HepG2 (cell line): Measurements from ENCODE around the gene ATOSB. TPM values are rescaled to one million over a fixed set of nuclear protein-coding genes. Genes with fewer than 3 reads are reported as not detected.

Experiments used
- ATAC-seq: fragments of 200-7000 bp; cut with Tn5 transposase; 3 replicates; pipeline ENCODE4 v1.9.1; 2020; ENCODE audit warnings: mild to moderate bottlenecking, moderate library complexity
- BruUV-seq: library from RNA; stranded (reverse); fragments of 400-500 nt; replicated peaks from 2 replicates; lab custom pipeline; 2021; lab: Mats Ljungman, UMichigan
- CTCF ChIA-PET: fragments of 300-600 bp; formaldehyde crosslinking; extraction: SDS; loops from one replicate; lab custom pipeline; 2021; ENCODE audit warnings: low total read pairs, inconsistent platforms, low intra/inter-chr PET ratio; lab: Yijun Ruan, JAX
- POLR2A ChIA-PET: fragments of 350-600 bp; sonication (Branson Sonifier 250); formaldehyde crosslinking; loops from one replicate; lab custom pipeline; 2020; ENCODE audit warnings: antibody characterized with exemption, inconsistent platforms; lab: Yijun Ruan, JAX
- DNase-seq: peaks from one replicate; pipeline ENCODE4 v3.0.0-alpha.2; 2015; ENCODE audit warnings: low spot score
- FAIRE-seq: peaks from 3 replicates; lab custom pipeline; 2011; peaks lifted over from hg19 to GRCh38; lab: Jason Lieb, UNC
- H2AFZ ChIP-seq: one replicate; pipeline ENCODE4 v1.6.1; 2011; ENCODE audit warnings: low read length, inconsistent platforms
- H3K27ac ChIP-seq: fragments of 300-600 bp; 3 replicates; pipeline ENCODE4 v1.8.0; 2011; ENCODE audit warnings: mixed run types, mild to moderate bottlenecking, mixed read lengths, low read length, inconsistent platforms; ENCODE audit not compliant: insufficient read depth; ENCODE audit errors: extremely low read length
- H3K27me3 ChIP-seq, 2 experiments: fragments of 200-600 bp in 1 of 2; 2 replicates in 1 of 2; 3 replicates in 1 of 2; pipeline versions ENCODE4 v1.6.0 to v1.8.0; 2011; ENCODE audit warnings: low read length in 2 of 2, mild to moderate bottlenecking in 2 of 2, moderate library complexity in 2 of 2, inconsistent platforms in 1 of 2; ENCODE audit not compliant: insufficient read depth in 2 of 2, control insufficient read depth in 1 of 2
- H3K36me3 ChIP-seq, 2 experiments: fragments of 200-600 bp in 1 of 2; replicated peaks in 1 of 2; 2 replicates in 1 of 2; 3 replicates in 1 of 2; pipeline versions ENCODE4 v1.5.1 to v1.8.0; 2011; ENCODE audit warnings: low read length in 2 of 2, inconsistent platforms in 1 of 2; ENCODE audit not compliant: insufficient read depth in 2 of 2, control insufficient read depth in 1 of 2
- H3K4me1 ChIP-seq: 2 replicates; pipeline ENCODE4 v1.5.1; 2012; ENCODE audit warnings: low read length, inconsistent platforms; ENCODE audit not compliant: insufficient read depth
- H3K4me2 ChIP-seq: 2 replicates; pipeline ENCODE4 v1.6.0; 2011; ENCODE audit warnings: low read depth, low read length, inconsistent platforms
- H3K4me3 ChIP-seq, 3 experiments: fragments of 200-600 bp in 1 of 3; sonication (generic), shearing (Covaris generic) in 1 of 3; replicated peaks in 1 of 3; 2 replicates each; pipeline ENCODE4 v1.5.1; 2011 to 2016; ENCODE audit warnings: low read length in 3 of 3, inconsistent platforms in 2 of 3, low read depth in 2 of 3, mild to moderate bottlenecking in 2 of 3, control low read depth in 1 of 3, mixed read lengths in 1 of 3; ENCODE audit not compliant: insufficient read depth in 1 of 3
- H3K79me2 ChIP-seq: one replicate; pipeline ENCODE4 v1.6.1; 2011; ENCODE audit warnings: low read length, inconsistent platforms; ENCODE audit not compliant: insufficient read depth
- H3K9ac ChIP-seq: 2 replicates; pipeline ENCODE4 v1.6.0; 2011; ENCODE audit warnings: mild to moderate bottlenecking, low read depth, low read length, inconsistent platforms; ENCODE audit not compliant: insufficient read depth
- H3K9me3 ChIP-seq: 2 replicates; pipeline ENCODE4 v1.5.1; 2012; ENCODE audit warnings: mild to moderate bottlenecking, low read length
- H4K20me1 ChIP-seq: 2 replicates; pipeline ENCODE4 v1.6.0; 2011; ENCODE audit warnings: inconsistent platforms, mild to moderate bottlenecking, low read length, moderate library complexity; ENCODE audit not compliant: insufficient read depth
- BCLAF1 ChIP-seq: fragments of 450-650 bp; IDR thresholded peaks from 2 replicates; pipeline ENCODE4 v1.6.1; 2017; ENCODE audit warnings: mild to moderate bottlenecking
- E2F2 ChIP-seq: sonication (generic); formaldehyde crosslinking; IDR thresholded peaks from 2 replicates; pipeline ENCODE4 v1.4.0; 2020; ENCODE audit warnings: missing genetic modification reagents, borderline replicate concordance
- FOXA3 ChIP-seq: IDR thresholded peaks from 2 replicates; pipeline ENCODE4 v1.6.1; 2016; ENCODE audit warnings: missing genetic modification reagents, missing compliant biosample characterization
- FOXK1 ChIP-seq: sonication (generic); formaldehyde crosslinking; IDR thresholded peaks from 2 replicates; pipeline ENCODE4 v1.4.0; 2020; ENCODE audit warnings: low read depth, missing genetic modification reagents, borderline replicate concordance
- GABPA ChIP-seq, 2 experiments: IDR thresholded peaks; 2 replicates each; pipeline ENCODE4 v1.6.1; 2011 to 2016; ENCODE audit warnings: low read depth in 2 of 2, low read length in 1 of 2, missing biosample characterization in 1 of 2, missing genetic modification characterization in 1 of 2
- GLI4 ChIP-seq: sonication (generic); formaldehyde crosslinking; IDR thresholded peaks from 2 replicates; pipeline ENCODE4 v1.5.1; 2020; ENCODE audit warnings: missing genetic modification reagents, mild to moderate bottlenecking, moderate library complexity, borderline replicate concordance
- GPN1 ChIP-seq: sonication (generic); formaldehyde crosslinking; IDR thresholded peaks from 2 replicates; pipeline ENCODE4 v1.5.1; 2020; ENCODE audit warnings: missing genetic modification reagents, borderline replicate concordance
- RNF219 ChIP-seq: sonication (generic); formaldehyde crosslinking; IDR thresholded peaks from 2 replicates; pipeline ENCODE4 v1.5.0; 2020; ENCODE audit warnings: mild to moderate bottlenecking, missing genetic modification reagents
- SKI ChIP-seq: fragments of 450-650 bp; IDR thresholded peaks from one replicate; pipeline ENCODE4 v1.6.1; 2018; ENCODE audit warnings: mild to moderate bottlenecking; ENCODE audit not compliant: partially characterized antibody
- ZNF30 ChIP-seq: sonication (generic); formaldehyde crosslinking; IDR thresholded peaks from 2 replicates; pipeline ENCODE4 v1.5.0; 2020; ENCODE audit warnings: mild to moderate bottlenecking, missing genetic modification reagents
- ZNF451 ChIP-seq: sonication (generic); formaldehyde crosslinking; IDR thresholded peaks from 2 replicates; pipeline ENCODE4 v1.5.0; 2020; ENCODE audit warnings: mild to moderate bottlenecking, missing genetic modification reagents
- ZNF788 ChIP-seq: sonication (generic); formaldehyde crosslinking; IDR thresholded peaks from 2 replicates; pipeline ENCODE4 v1.5.0; 2020; ENCODE audit warnings: mild to moderate bottlenecking, missing genetic modification reagents, borderline replicate concordance
- WGBS: methylation state at CpG from one replicate; pipeline ENCODE4 v1.1.6; 2017; ENCODE audit warnings: low lambda C conversion rate; 5-methylcytosine and 5-hydroxymethylcytosine counted together
- in situ Hi-C: cut with HindIII; loops from 2 replicates; pipeline ENCODE4 v1.10.0; 2017; ENCODE audit warnings: low pct_unique_long_range_greater_than_20kb; ENCODE audit not compliant: extremely low pct_ligation_motif_present
- intact Hi-C: fragments of 100-400 bp; cut with micrococcal nuclease; formaldehyde crosslinking; loops from one replicate; pipeline ENCODE4 v1.10.0; 2022; ENCODE audit not compliant: unreplicated experiment
- polyA plus RNA-seq, 8 experiments: library from polyadenylated mRNA; depleted of rRNA in 3 of 8; stranded (reverse) in 7 of 8; unstranded in 1 of 8; fragments of >200 nt; fragmentation: Illumina TruSeq in 4 of 8; extraction: Trizol in 4 of 8; gene quantifications; 2 replicates each; pipeline versions ENCODE4 v1.2.1 to v1.2.3, GENCODE V29; 2011 to 2016; ENCODE audit warnings: low read depth in 4 of 8, missing spikeins in 1 of 8, mixed read lengths in 1 of 8; ENCODE audit not compliant: insufficient read depth in 1 of 8
- total RNA-seq, 5 experiments: library from RNA; depleted of rRNA; stranded (reverse); fragments of >200 nt; fragmentation: Illumina TruSeq; extraction: Trizol; gene quantifications; 2 replicates each; pipeline ENCODE4 v1.2.3, GENCODE V29; 2016; ENCODE audit warnings: low read depth in 1 of 5
- TF ChIP-seq, protein P1 (sequence below): sonication (generic); formaldehyde crosslinking; IDR thresholded peaks from 2 replicates; pipeline ENCODE4 v1.5.1; 2020; ENCODE audit warnings: missing genetic modification reagents, mild to moderate bottlenecking, borderline replicate concordance

ATOSB gene
- total and polyA plus RNA-seq, 2 of the 13 experiments (the other 11 are each of a cell fraction or from before 2014, with no cell fraction given), result 1.9 to 6.4 TPM

GRCh38 chr9:35089434-35089833, 26.2 kb downstream of the ATOSB start:
- H3K4me2 ChIP-seq, result no peak overlapping the region
- H3K4me3 ChIP-seq, result no peak overlapping the region
- H3K79me2 ChIP-seq, result no peaks in the 10 kb centered on the region
- intact Hi-C loops (no loop called here), in situ Hi-C loops (no loop called here)
- BruUV-seq, result no TSS peak
- peaks cover 2% of the 10 kb centered on the region; the same call in 1 of the 2 replicates for H3K4me1 ChIP-seq
- H2AFZ ChIP-seq, result no peak overlapping the region
- no peak for TF ChIP-seq SKI
- no peak for TF ChIP-seq FOXA3
- no peak for TF ChIP-seq GPN1 (CRISPR knock-in tag)
- no peak for TF ChIP-seq GABPA (IDR thresholded peaks at IDR 0.05; ENCODE audit: low read depth, low read length)
- no peak for TF ChIP-seq GABPA (CRISPR knock-in tag; IDR thresholded peaks at IDR 0.05; ENCODE audit: low read depth)
- no peak for TF ChIP-seq ZNF451 (CRISPR knock-in tag)
- no peak for TF ChIP-seq E2F2 (CRISPR knock-in tag)
- no peak for TF ChIP-seq BCLAF1
- TF ChIP-seq, protein P1, sequence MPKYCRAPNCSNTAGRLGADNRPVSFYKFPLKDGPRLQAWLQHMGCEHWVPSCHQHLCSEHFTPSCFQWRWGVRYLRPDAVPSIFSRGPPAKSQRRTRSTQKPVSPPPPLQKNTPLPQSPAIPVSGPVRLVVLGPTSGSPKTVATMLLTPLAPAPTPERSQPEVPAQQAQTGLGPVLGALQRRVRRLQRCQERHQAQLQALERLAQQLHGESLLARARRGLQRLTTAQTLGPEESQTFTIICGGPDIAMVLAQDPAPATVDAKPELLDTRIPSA (CRISPR knock-in tag), result no peak
- TF ChIP-seq ZNF30 (CRISPR knock-in tag), result no peak
- TF ChIP-seq RNF219 (CRISPR knock-in tag), result no peak
- no peak for TF ChIP-seq ZNF788 (CRISPR knock-in tag)
- no peak for TF ChIP-seq GLI4 (CRISPR knock-in tag)
- no peak for TF ChIP-seq FOXK1
- no peak overlapping the region for H3K9ac ChIP-seq
- H3K36me3 ChIP-seq, result peaks cover 6 to 46% of the 10 kb centered on the region in 2 experiments; a peak in 4 of 5 replicates
- WGBS, result 94% methylated on average over 2 of the region's 2 CpGs
- DNase-seq (no peak), ATAC-seq (no peak), FAIRE-seq (no peak)
- no peaks in the 10 kb centered on the region for H3K27me3 ChIP-seq
- H4K20me1 ChIP-seq, result no peaks in the 10 kb centered on the region
- ChIA-PET POLR2A (no interaction called here), CTCF (no interaction called here)
- no peaks in the 10 kb centered on the region for H3K9me3 ChIP-seq
- no peak overlapping the region for H3K27ac ChIP-seq
